GM23338 (cell line): ENCODE data around the gene TCF7. TPM values are rescaled to one million over a fixed set of nuclear protein-coding genes. Genes with fewer than 3 reads are reported as not detected.

Experiments
- ATAC-seq: fragments of 200-7000 bp; cut with Tn5 transposase; 3 replicates; pipeline ENCODE4 v1.9.1; 2020
- DNase-seq: peaks from one replicate; pipeline ENCODE4 v3.0.0-alpha.2; 2015; ENCODE audit warnings: low spot score
- H2AFZ ChIP-seq: fragments of 200-600 bp; sonication (generic); 2 replicates; pipeline ENCODE4 v1.8.0; 2016; ENCODE audit warnings: antibody characterized with exemption, mild to moderate bottlenecking, moderate library complexity
- H3F3A ChIP-seq: fragments of 200-600 bp; sonication (generic); replicated peaks from 2 replicates; pipeline ENCODE4 v1.8.0; 2017; ENCODE audit warnings: antibody characterized with exemption, mixed run types, low read depth
- H3K27ac ChIP-seq: fragments of 200-600 bp; sonication (generic); 2 replicates; pipeline ENCODE4 v1.6.1; 2016; ENCODE audit warnings: low read depth
- H3K27me3 ChIP-seq: fragments of 200-600 bp; sonication (generic); 2 replicates; pipeline ENCODE4 v1.8.0; 2016; ENCODE audit warnings: mild to moderate bottlenecking, mixed run types, moderate library complexity; ENCODE audit not compliant: insufficient read depth
- H3K36me3 ChIP-seq: fragments of 200-600 bp; sonication (generic); 2 replicates; pipeline ENCODE4 v1.8.0; 2016; ENCODE audit warnings: mild to moderate bottlenecking; ENCODE audit not compliant: insufficient read depth
- H3K4me1 ChIP-seq: fragments of 200-600 bp; sonication (generic); 2 replicates; pipeline ENCODE4 v1.8.0; 2016; ENCODE audit warnings: mild to moderate bottlenecking, moderate library complexity; ENCODE audit not compliant: insufficient read depth
- H3K4me2 ChIP-seq: fragments of 200-600 bp; sonication (generic); 2 replicates; pipeline ENCODE4 v1.7.1; 2017; ENCODE audit warnings: mixed run types
- H3K4me3 ChIP-seq: fragments of 200-600 bp; sonication (generic); 2 replicates; pipeline ENCODE4 v1.6.1; 2016; ENCODE audit warnings: mixed run types
- H3K79me2 ChIP-seq: fragments of 200-600 bp; sonication (generic); replicated peaks from 2 replicates; pipeline ENCODE4 v1.8.0; 2017; ENCODE audit warnings: mild to moderate bottlenecking; ENCODE audit not compliant: insufficient read depth
- H3K9me2 ChIP-seq: fragments of 200-600 bp; sonication (generic); 2 replicates; pipeline ENCODE4 v1.8.0; 2017; ENCODE audit not compliant: insufficient read depth
- H4K20me1 ChIP-seq: fragments of 200-600 bp; sonication (generic); replicated peaks from 2 replicates; pipeline ENCODE4 v1.8.0; 2017; ENCODE audit warnings: mild to moderate bottlenecking; ENCODE audit not compliant: insufficient read depth
- H3K27ac Mint-ChIP-seq: 2 replicates; pipeline ENCODE4 v1.8.0; 2020; ENCODE audit warnings: inconsistent platforms, mild to moderate bottlenecking, moderate library complexity, mixed read lengths
- H3K27me3 Mint-ChIP-seq: 3 replicates; pipeline ENCODE4 v1.8.0; 2022; ENCODE audit warnings: low read depth, mild to moderate bottlenecking, moderate library complexity, mixed read lengths, inconsistent platforms; ENCODE audit not compliant: insufficient read depth, poor library complexity
- H3K36me3 Mint-ChIP-seq: 3 replicates; pipeline ENCODE4 v1.8.0; 2021; ENCODE audit warnings: low read depth, mild to moderate bottlenecking, inconsistent platforms, moderate library complexity, mixed read lengths
- H3K4me1 Mint-ChIP-seq: 3 replicates; pipeline ENCODE4 v1.8.0; 2020; ENCODE audit warnings: mild to moderate bottlenecking, inconsistent platforms, mixed read lengths
- H3K4me3 Mint-ChIP-seq: 3 replicates; pipeline ENCODE4 v1.8.0; 2021; ENCODE audit warnings: moderate library complexity, mild to moderate bottlenecking, inconsistent platforms, mixed read lengths
- H3K9me3 Mint-ChIP-seq: 3 replicates; pipeline ENCODE4 v1.8.0; 2020; ENCODE audit warnings: moderate library complexity, mild to moderate bottlenecking, inconsistent platforms, mixed read lengths
- CREB1 ChIP-seq: fragments of 250-450 bp; sonication (Bioruptor Pico); IDR thresholded peaks from 2 replicates; pipeline ENCODE4 v1.5.0; 2020; ENCODE audit warnings: low read depth, mild to moderate bottlenecking, moderate library complexity
- CTCF ChIP-seq, 2 experiments: fragments of 200-600 bp in 1 of 2; sonication (generic) in 1 of 2; conservative IDR thresholded peaks; 2 replicates each; pipeline versions ENCODE4 v1.5.1 to v1.6.1; 2016 to 2017; ENCODE audit warnings: antibody characterized with exemption in 2 of 2, low read depth in 2 of 2, mild to moderate bottlenecking in 2 of 2, moderate library complexity in 1 of 2
- EZH2 ChIP-seq: fragments of 200-600 bp; sonication (generic); IDR thresholded peaks from one replicate; pipeline ENCODE4 v1.8.0; 2017; ENCODE audit warnings: antibody characterized with exemption, mild to moderate bottlenecking, low read depth; ENCODE audit not compliant: unreplicated experiment
- EZH2phosphoT487 ChIP-seq: fragments of 200-600 bp; sonication (generic); IDR thresholded peaks from one replicate; pipeline ENCODE4 v1.8.1; 2018; ENCODE audit warnings: antibody characterized with exemption; ENCODE audit not compliant: unreplicated experiment
- JUNB ChIP-seq: IDR thresholded peaks from one replicate; pipeline ENCODE4 v1.6.1; 2016; ENCODE audit warnings: antibody characterized with exemption; ENCODE audit not compliant: unreplicated experiment
- POLR2AphosphoS5 ChIP-seq: IDR thresholded peaks from 2 replicates; pipeline ENCODE4 v1.6.1; 2016; ENCODE audit warnings: antibody characterized with exemption, low read depth
- REST ChIP-seq: IDR thresholded peaks from one replicate; pipeline ENCODE4 v1.6.1; 2018; ENCODE audit warnings: antibody characterized with exemption; ENCODE audit not compliant: unreplicated experiment
- STAT1 ChIP-seq: IDR thresholded peaks from one replicate; pipeline ENCODE4 v1.6.1; 2016; ENCODE audit warnings: antibody characterized with exemption; ENCODE audit not compliant: unreplicated experiment
- ZNF114 ChIP-seq: fragments of 250-450 bp; sonication (Bioruptor Pico); IDR thresholded peaks from 2 replicates; pipeline ENCODE4 v1.5.0; 2020; ENCODE audit warnings: mild to moderate bottlenecking, moderate library complexity
- ZNF331 ChIP-seq: fragments of 250-450 bp; sonication (Bioruptor Pico); IDR thresholded peaks from 2 replicates; pipeline ENCODE4 v1.5.0; 2020; ENCODE audit warnings: low read depth, mild to moderate bottlenecking, moderate library complexity
- polyA plus RNA-seq: library from polyadenylated mRNA; unstranded; fragments of >200 nt; fragmentation: Nextera tagmentation; extraction: Ambion mirVana; gene quantifications from 2 replicates; pipeline ENCODE4 v1.2.1, GENCODE V29; 2016
- total RNA-seq: library from RNA; depleted of rRNA; stranded (reverse); fragments of >200 nt; shearing (Covaris generic); gene quantifications from 2 replicates; pipeline ENCODE4 v1.2.3, GENCODE V29; 2014
- TF ChIP-seq, protein P1 (sequence below): IDR thresholded peaks from 2 replicates; pipeline ENCODE4 v1.6.1; 2016; ENCODE audit warnings: antibody characterized with exemption

The TCF7 gene
- total and polyA plus RNA-seq, 2 experiments from 2014 or later, result 5.6 to 8.1 TPM

GRCh38 chr5:134128648-134128995 lies 14.1 kb downstream of the TCF7 start:
- TF ChIP-seq STAT1 (no peak), POLR2AphosphoS5 (no peak), EZH2 (no peak), ZNF114 (CRISPR knock-in tag) (no peak), EZH2phosphoT487 (no peak), REST (no peak), ZNF331 (CRISPR knock-in tag) (no peak), JUNB (no peak), CREB1 (CRISPR knock-in tag) (no peak), CTCF (conservative IDR thresholded peaks at IDR 0.05; ENCODE audit: low read depth in 2 of 2) (no peak)
- TF ChIP-seq, protein P1, sequence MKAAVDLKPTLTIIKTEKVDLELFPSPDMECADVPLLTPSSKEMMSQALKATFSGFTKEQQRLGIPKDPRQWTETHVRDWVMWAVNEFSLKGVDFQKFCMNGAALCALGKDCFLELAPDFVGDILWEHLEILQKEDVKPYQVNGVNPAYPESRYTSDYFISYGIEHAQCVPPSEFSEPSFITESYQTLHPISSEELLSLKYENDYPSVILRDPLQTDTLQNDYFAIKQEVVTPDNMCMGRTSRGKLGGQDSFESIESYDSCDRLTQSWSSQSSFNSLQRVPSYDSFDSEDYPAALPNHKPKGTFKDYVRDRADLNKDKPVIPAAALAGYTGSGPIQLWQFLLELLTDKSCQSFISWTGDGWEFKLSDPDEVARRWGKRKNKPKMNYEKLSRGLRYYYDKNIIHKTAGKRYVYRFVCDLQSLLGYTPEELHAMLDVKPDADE, result no peak
- ATAC-seq (no peak), DNase-seq (no peak)
- no peak overlapping the region for H3K4me3 Mint-ChIP-seq
- H4K20me1 ChIP-seq, result peaks cover 14% of the 10 kb centered on the region
- H3K4me3 ChIP-seq, result no peak overlapping the region
- H3K36me3 ChIP-seq, result no peaks in the 10 kb centered on the region
- no peak overlapping the region for H3K27ac ChIP-seq
- no peaks in the 10 kb centered on the region for H3K9me2 ChIP-seq
- H3K9me3 Mint-ChIP-seq, result no peaks in the 10 kb centered on the region
- H3K4me2 ChIP-seq, result no peak overlapping the region
- H3K27ac Mint-ChIP-seq, result no peak overlapping the region
- H3K79me2 ChIP-seq, result no peaks in the 10 kb centered on the region
- H3K4me1 ChIP-seq, result peaks cover 7% of the 10 kb centered on the region; the same call in 1 of the 2 replicates
- peaks cover 11% of the 10 kb centered on the region for H3K27me3 Mint-ChIP-seq
- peaks cover 11% of the 10 kb centered on the region; the same call in 2 of the 3 replicates for H3K4me1 Mint-ChIP-seq
- no peaks in the 10 kb centered on the region for H3K27me3 ChIP-seq
- no peak overlapping the region for H2AFZ ChIP-seq
- no peaks in the 10 kb centered on the region; the same call in 2 of the 3 replicates for H3K36me3 Mint-ChIP-seq
- no peaks in the 10 kb centered on the region for H3F3A ChIP-seq
